Measurements from ENCODE around the gene FAM114A1.
A peak's percentile ranks its signal among the peaks of the same experiment; 100 is the strongest.

The FAM114A1 gene

DNA sequence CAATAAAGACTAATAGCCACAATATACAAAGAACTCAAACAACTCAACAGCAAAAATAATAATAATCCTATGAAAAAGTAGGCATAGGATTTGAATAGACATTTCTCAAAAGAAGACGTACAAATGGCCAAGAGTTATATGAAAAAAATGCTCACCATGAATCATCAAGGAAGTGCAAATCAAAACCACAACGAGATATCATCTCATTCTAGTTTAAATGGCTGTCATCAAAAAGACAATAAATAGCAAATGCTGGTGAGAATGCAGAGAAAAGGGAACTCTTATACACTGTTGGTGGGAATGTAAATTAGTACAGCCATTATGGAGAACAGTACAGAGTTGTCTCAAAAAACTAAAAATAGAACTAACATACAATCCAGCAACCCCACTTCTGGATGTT, 29.8 kb upstream of the FAM114A1 start:
- no peak overlapping the region for H3K4me3 ChIP-seq (replicated peaks; ENCODE audit: low read depth, low read length)
- TF ChIP-seq, protein P1, sequence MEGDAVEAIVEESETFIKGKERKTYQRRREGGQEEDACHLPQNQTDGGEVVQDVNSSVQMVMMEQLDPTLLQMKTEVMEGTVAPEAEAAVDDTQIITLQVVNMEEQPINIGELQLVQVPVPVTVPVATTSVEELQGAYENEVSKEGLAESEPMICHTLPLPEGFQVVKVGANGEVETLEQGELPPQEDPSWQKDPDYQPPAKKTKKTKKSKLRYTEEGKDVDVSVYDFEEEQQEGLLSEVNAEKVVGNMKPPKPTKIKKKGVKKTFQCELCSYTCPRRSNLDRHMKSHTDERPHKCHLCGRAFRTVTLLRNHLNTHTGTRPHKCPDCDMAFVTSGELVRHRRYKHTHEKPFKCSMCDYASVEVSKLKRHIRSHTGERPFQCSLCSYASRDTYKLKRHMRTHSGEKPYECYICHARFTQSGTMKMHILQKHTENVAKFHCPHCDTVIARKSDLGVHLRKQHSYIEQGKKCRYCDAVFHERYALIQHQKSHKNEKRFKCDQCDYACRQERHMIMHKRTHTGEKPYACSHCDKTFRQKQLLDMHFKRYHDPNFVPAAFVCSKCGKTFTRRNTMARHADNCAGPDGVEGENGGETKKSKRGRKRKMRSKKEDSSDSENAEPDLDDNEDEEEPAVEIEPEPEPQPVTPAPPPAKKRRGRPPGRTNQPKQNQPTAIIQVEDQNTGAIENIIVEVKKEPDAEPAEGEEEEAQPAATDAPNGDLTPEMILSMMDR (IDR thresholded peaks at IDR 0.05; ENCODE audit: low read length, missing control alignments) = no peak
- peak; percentile 64 for DNase-seq (ENCODE audit: low read depth)

DNA sequence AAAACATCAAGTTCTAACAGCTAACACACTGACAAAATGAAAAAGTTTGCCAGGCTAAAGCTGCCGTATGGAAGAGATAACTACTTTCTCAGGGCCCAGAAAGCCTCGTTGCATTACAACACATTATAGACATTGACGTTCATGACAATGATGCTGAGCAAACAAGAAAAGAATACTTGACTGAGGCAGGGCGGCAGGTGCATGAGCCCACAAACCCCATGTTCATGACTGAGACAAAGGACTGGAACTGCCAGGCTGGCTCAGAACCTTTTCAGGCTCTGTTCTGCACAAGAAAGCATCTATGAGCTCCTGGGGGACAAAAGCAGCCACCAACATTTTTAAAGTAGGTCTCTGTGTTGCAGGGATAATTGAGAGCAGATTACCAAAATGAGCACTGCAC, 24.6 kb upstream of the FAM114A1 start:
- TF ChIP-seq, protein P1 (IDR thresholded peaks at IDR 0.05; ENCODE audit: low read length, missing control alignments) = no peak
- H3K4me3 ChIP-seq (replicated peaks; ENCODE audit: low read depth, low read length) = no peak overlapping the region
- no peak for DNase-seq (ENCODE audit: low read depth)

DNA sequence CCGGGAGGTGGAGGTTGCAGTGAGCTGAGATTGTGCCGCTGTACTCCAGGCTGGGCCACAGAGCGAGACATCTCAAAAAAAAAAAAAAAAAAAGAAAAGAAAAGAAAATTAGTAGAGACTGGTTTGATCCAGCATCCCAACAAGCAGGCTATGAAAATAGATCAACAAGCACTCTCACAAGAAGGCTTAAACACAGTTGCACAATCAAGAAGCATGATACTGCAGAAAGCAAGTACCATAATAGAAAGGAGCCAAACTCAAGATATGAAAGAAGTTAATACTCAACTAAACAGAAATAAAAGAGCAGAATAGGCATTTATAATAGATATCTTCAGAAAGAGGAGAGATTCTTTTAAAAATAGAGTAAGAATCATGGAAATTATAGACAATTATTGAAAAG, 21.6 kb upstream of the FAM114A1 start:
- TF ChIP-seq, protein P1 (IDR thresholded peaks at IDR 0.05; ENCODE audit: low read length, missing control alignments) = no peak
- no peak overlapping the region for H3K4me3 ChIP-seq (replicated peaks; ENCODE audit: low read depth, low read length)
- DNase-seq (ENCODE audit: low read depth) = peak; percentile 19

DNA sequence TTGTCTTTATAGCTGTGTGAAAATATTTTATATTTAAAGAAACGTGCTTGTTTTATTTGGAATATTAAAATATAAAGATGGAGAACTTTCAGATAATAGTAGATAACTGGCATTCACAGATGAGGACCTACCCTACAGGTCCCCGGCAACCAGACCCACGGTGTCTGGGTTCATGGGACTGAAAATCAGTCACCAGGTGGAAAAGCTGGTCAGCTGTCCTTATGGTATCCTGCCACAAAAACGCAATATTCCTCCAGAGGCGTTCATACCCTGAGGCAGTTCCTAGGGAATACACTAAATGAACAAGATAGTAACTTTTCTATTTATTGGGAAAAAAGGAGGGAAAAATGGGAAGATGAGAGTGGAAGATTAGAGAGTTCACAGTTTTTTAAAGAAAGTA, 12.1 kb upstream of the FAM114A1 start:
- H3K4me3 ChIP-seq (replicated peaks; ENCODE audit: low read depth, low read length) = no peak overlapping the region
- no peak for DNase-seq (ENCODE audit: low read depth)
- TF ChIP-seq, protein P1 (IDR thresholded peaks at IDR 0.05; ENCODE audit: low read length, missing control alignments) = no peak

DNA sequence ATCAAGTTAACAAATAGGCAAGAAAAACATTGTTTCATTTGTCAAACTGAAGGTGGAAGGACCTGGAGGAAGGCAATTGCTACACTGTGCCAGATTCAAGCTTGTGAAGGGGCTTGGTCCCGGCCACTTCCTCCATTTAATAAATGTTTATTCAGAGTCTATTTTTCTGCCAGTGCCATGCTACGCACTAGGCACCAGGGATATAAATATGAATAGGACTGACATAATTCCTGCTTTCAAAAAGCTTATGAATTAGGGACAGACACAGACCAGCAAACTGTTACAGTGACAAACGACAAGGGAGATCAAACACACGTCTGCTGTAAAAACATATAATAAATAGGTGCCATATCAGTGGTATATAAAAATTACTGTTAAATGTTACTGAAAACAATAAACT, 11.6 kb upstream of the FAM114A1 start:
- H3K4me3 ChIP-seq (replicated peaks; ENCODE audit: low read depth, low read length) = peak overlapping the region; percentile 46
- DNase-seq (ENCODE audit: low read depth) = no peak
- TF ChIP-seq, protein P1 (IDR thresholded peaks at IDR 0.05; ENCODE audit: low read length, missing control alignments) = no peak

DNA sequence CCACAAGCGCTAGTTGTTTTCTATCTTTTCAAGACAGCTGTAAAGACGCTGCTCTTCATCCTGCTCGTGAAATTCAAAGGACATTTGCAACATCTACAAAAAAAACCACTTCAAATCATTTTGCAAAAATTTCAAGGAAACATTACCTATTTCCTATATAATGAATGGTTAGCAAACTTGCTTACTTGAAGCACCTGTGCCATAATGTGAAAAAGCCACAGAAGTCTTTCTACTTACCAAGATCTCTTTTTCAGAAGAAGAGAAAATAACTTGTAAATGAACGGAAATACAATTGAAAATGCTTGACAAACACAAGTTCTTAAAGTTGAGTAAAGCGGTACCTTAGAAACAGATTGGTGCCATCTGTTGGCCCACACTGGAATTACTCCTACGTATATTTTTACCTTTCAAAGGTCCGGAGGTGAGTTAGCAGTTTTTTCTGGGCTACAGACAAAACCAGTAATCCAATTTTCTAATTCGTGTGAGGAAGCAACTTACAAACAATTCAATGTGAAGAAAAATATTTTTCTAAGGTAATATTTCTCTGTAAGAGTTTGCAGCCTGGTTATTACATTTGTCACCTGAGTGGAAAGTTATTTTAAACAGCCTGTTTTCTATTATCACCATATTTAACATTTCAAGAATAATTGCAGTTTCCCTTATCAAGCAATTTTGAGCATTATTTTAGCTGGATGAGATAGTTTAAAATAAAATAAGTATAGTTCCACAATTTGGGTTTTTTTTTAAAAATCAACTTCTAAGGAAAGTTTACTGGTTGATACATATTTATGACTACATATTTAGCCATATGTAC, 10.9 kb upstream of the FAM114A1 start, which contains the start of gene TLR6:
TLR6 (minus strand) TSS at position 294 of the 814 bp plus-strand sequence. CDS start 27,344 bp downstream, outside the sequence.
- peak within 1 kb of the TSS; percentile 46 for H3K4me3 ChIP-seq (replicated peaks; ENCODE audit: low read depth, low read length)
- TF ChIP-seq, protein P1 (IDR thresholded peaks at IDR 0.05; ENCODE audit: low read length, missing control alignments) = peak; percentile 77
- peak; percentile 74 for DNase-seq (ENCODE audit: low read depth)

All from fibroblast of pulmonary artery (primary cell).